Adrenal gland (tissue), 5 donors: Measurements from ENCODE around the gene TSPAN15.

Experiments
- CTCF ChIP-seq, 6 experiments: fragments of 450-650 bp in 4 of 6; fragments of 200-600 bp in 2 of 6; sonication (generic) in 1 of 6; IDR thresholded peaks; 1 replicate in 5 of 6; 2 replicates in 1 of 6; pipeline versions ENCODE4 v1.5.1 to v1.8.0; 2016 to 2021; ENCODE audit warnings: antibody characterized with exemption in 6 of 6, mild to moderate bottlenecking in 2 of 6, moderate library complexity in 1 of 6
- POLR2A ChIP-seq, 2 donors: fragments of 450-650 bp; IDR thresholded peaks; one replicate each; pipeline ENCODE4 v1.6.1; 2017; ENCODE audit warnings: antibody characterized with exemption in 2 of 2, mild to moderate bottlenecking in 2 of 2, moderate library complexity in 1 of 2
- donor health status: DM: no; HTN: no; CAD: no.

GRCh38 chr10:69407621-69408301 lies 43.5 kb upstream of the TSPAN15 start:
- TF ChIP-seq CTCF (IDR thresholded peaks at IDR 0.05) (no peak), POLR2A (IDR thresholded peaks at IDR 0.05) (no peak)
